CD4-positive, alpha-beta T cell (primary cell): ENCODE data around the gene TRDMT1. TPM values are rescaled to one million over a fixed set of nuclear protein-coding genes. Genes with fewer than 3 reads are reported as not detected.

Experiments
- ATAC-seq: fragments of 200-7000 bp; cut with Tn5 transposase; one replicate; pipeline ENCODE4 v1.10.0; 2022; ENCODE audit warnings: mild to moderate bottlenecking; ENCODE audit not compliant: poor library complexity
- CTCF ChIA-PET: fragments of 350-600 bp; sonication (Branson Sonifier 250); formaldehyde crosslinking; loops from one replicate; lab custom pipeline; 2021; ENCODE audit warnings: antibody characterized with exemption, inconsistent platforms; lab: Charles Lee
- POLR2A ChIA-PET: fragments of 350-600 bp; sonication (Branson Sonifier 250); formaldehyde crosslinking; loops from one replicate; lab custom pipeline; 2021; ENCODE audit warnings: antibody characterized with exemption, inconsistent platforms; lab: Charles Lee
- DNase-seq, 14 experiments: peaks; one replicate each; pipeline ENCODE4 v3.0.0-alpha.2; 2013 to 2020; ENCODE audit warnings: mixed read lengths in 2 of 14
- H3K27ac ChIP-seq, 2 donors: one replicate each; pipeline versions ENCODE4 v1.5.1 to v1.7.0; 2013; ENCODE audit warnings: low read length in 2 of 2, low read depth in 1 of 2, mild to moderate bottlenecking in 1 of 2
- H3K27me3 ChIP-seq, 2 experiments: 1 replicate in 1 of 2; 2 replicates in 1 of 2; pipeline versions ENCODE4 v1.6.1 to v1.7.0; 2013; ENCODE audit warnings: low read length in 2 of 2, control low read depth in 1 of 2, mild to moderate bottlenecking in 1 of 2, moderate library complexity in 1 of 2; ENCODE audit not compliant: insufficient read depth in 2 of 2, control insufficient read depth in 1 of 2
- H3K36me3 ChIP-seq: one replicate; pipeline ENCODE4 v1.6.1; 2013; ENCODE audit warnings: low read length, control low read depth; ENCODE audit not compliant: insufficient read depth
- H3K4me1 ChIP-seq: one replicate; pipeline ENCODE4 v1.6.1; 2013; ENCODE audit warnings: low read length, control low read depth; ENCODE audit not compliant: insufficient read depth
- H3K4me3 ChIP-seq: one replicate; pipeline ENCODE4 v1.5.1; 2013; ENCODE audit warnings: mild to moderate bottlenecking, low read length, moderate library complexity
- H3K9me3 ChIP-seq, 2 experiments: 1 replicate in 1 of 2; 2 replicates in 1 of 2; pipeline versions ENCODE4 v1.6.1 to v1.7.0; 2013; ENCODE audit warnings: low read length in 2 of 2, mild to moderate bottlenecking in 2 of 2, control low read depth in 1 of 2, moderate library complexity in 1 of 2; ENCODE audit not compliant: control insufficient read depth in 1 of 2, insufficient read depth in 1 of 2
- H3K27ac Mint-ChIP-seq: one replicate; pipeline ENCODE4 v1.8.0; 2020; ENCODE audit warnings: mixed read lengths
- H3K27me3 Mint-ChIP-seq: one replicate; pipeline ENCODE4 v1.8.0; 2021; ENCODE audit warnings: mixed read lengths
- H3K36me3 Mint-ChIP-seq: one replicate; pipeline ENCODE4 v1.8.0; 2021; ENCODE audit warnings: low read depth, mixed read lengths
- H3K4me1 Mint-ChIP-seq: one replicate; pipeline ENCODE4 v1.8.0; 2021; ENCODE audit warnings: low read depth, mixed read lengths
- H3K4me3 Mint-ChIP-seq: one replicate; pipeline ENCODE4 v1.8.0; 2020; ENCODE audit warnings: mild to moderate bottlenecking, mixed read lengths
- H3K9me3 Mint-ChIP-seq: one replicate; pipeline ENCODE4 v1.8.0; 2020; ENCODE audit warnings: mixed read lengths
- intact Hi-C, 2 experiments: fragments of 100-400 bp; cut with DNase I in 1 of 2; cut with micrococcal nuclease in 1 of 2; formaldehyde crosslinking; loops; one replicate each; pipeline versions ENCODE4 v1.15.1 to v1.9.0; 2023 to 2025; cut with DNase I, micrococcal nuclease
- polyA plus RNA-seq, 2 donors: library from polyadenylated mRNA; unstranded; fragments of 120-200 nt; gene quantifications; one replicate each; pipeline ENCODE4 v1.2.1, GENCODE V29; 2013
- total RNA-seq, 174 experiments: library from RNA in 2 of 174; stranded (reverse) in 2 of 174; gene quantifications; one replicate each; pipeline ENCODE4 v1.2.3 and lab custom pipeline; 2021 to 2026
- TF ChIP-seq, protein P1 (sequence below): fragments of 200-600 bp; IDR thresholded peaks from one replicate; pipeline ENCODE4 v1.8.0; 2022; ENCODE audit warnings: antibody characterized with exemption, mild to moderate bottlenecking

TRDMT1 gene, protein sequence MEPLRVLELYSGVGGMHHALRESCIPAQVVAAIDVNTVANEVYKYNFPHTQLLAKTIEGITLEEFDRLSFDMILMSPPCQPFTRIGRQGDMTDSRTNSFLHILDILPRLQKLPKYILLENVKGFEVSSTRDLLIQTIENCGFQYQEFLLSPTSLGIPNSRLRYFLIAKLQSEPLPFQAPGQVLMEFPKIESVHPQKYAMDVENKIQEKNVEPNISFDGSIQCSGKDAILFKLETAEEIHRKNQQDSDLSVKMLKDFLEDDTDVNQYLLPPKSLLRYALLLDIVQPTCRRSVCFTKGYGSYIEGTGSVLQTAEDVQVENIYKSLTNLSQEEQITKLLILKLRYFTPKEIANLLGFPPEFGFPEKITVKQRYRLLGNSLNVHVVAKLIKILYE
- total RNA-seq (10 to 100 TPM; 20.3 to 21.3 TPM), total RNA-seq (lab: John Stamatoyannopoulos, UW) (9.1 to 53.9 (median 30.2) reads per million in 172 experiments)
- 7.1 TPM for polyA plus RNA-seq (2013, experiment 1 of 2)
- 9.8 TPM for polyA plus RNA-seq (2013, experiment 2 of 2)

DNA sequence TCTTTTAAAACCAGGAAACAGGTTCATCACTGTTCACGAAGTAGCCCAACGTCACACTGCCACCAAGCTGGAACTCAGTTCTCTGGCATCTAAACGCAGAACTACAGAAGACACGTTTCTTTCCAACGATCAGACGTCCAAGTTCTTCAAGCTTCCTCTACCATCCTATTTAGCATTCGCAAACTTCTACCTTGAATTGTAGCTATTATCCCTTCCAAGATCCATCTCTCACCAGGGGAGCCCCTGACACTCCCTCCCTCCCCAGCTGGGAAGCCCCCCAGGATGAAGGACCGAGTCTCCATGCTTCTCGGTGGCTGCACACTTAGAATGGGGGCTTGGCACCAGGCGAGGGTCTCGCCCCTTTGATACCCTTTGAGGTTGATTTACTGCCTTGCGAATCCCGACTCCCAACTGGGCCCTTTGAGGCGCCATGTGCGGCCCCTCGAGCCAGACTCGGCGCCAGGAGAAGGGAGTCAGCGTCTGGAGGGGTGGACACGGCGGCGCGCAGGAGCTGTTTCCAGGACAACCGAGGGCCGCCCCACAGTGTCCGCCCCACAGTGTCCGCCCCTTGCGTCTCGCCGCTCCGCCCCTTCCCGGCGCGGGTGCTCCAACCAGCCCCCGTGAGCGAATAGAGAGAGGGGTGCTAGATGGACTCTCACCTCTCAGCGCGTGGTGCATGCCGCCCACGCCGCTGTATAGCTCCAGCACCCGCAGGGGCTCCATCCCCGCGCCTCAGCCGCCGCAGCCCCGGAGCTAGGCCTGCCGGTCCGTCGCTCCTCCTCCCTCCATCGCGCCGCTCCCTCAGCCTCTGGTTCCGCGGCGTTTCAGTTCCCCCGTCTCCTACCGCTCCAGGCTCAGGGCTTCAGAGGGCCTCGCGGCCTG lies at the start of gene TRDMT1:
Gene TRDMT1, minus strand, starts transcription at position 761 of the 882 bp plus-strand sequence. Its CDS starts 38 bp downstream, at position 723.
- H3K27ac Mint-ChIP-seq, result peak within 1 kb of the TSS; percentile 96
- Histone ChIP-seq H3K4me1 (peaks cover 21% of the 10 kb centered on the region), H3K27me3 (no peaks in the 10 kb centered on the region), H3K36me3 (no peaks in the 10 kb centered on the region), H3K4me3 (peak within 1 kb of the TSS; percentile 69), H3K9me3 (no peaks in the 10 kb centered on the region), H3K27ac (peak within 1 kb of the TSS; percentile 72 to 89)
- peak; percentile 66 for ATAC-seq
- no peaks in the 10 kb centered on the region for H3K9me3 Mint-ChIP-seq
- no peaks in the 10 kb centered on the region for H3K36me3 Mint-ChIP-seq
- peak; percentile 62 to 89 (median 72) for DNase-seq
- intact Hi-C loops, result loop anchor here (1.0 to 10.0 kb wide), 3 partner anchors 27 to 176 kb away; partner anchors contain the start of gene VIM (in 1 of the 2)
- CTCF ChIA-PET, result interaction anchor here (0.9 to 3.2 kb wide), 6 partner anchors 28 to 198 kb away, joined by 3 to 47 read pairs (median 3); partner anchors contain the start of gene VIM
- H3K27me3 Mint-ChIP-seq, result no peaks in the 10 kb centered on the region
- TF ChIP-seq, protein P1, sequence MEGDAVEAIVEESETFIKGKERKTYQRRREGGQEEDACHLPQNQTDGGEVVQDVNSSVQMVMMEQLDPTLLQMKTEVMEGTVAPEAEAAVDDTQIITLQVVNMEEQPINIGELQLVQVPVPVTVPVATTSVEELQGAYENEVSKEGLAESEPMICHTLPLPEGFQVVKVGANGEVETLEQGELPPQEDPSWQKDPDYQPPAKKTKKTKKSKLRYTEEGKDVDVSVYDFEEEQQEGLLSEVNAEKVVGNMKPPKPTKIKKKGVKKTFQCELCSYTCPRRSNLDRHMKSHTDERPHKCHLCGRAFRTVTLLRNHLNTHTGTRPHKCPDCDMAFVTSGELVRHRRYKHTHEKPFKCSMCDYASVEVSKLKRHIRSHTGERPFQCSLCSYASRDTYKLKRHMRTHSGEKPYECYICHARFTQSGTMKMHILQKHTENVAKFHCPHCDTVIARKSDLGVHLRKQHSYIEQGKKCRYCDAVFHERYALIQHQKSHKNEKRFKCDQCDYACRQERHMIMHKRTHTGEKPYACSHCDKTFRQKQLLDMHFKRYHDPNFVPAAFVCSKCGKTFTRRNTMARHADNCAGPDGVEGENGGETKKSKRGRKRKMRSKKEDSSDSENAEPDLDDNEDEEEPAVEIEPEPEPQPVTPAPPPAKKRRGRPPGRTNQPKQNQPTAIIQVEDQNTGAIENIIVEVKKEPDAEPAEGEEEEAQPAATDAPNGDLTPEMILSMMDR, result peak; percentile 8
- peak within 1 kb of the TSS; percentile 89 for H3K4me3 Mint-ChIP-seq
- POLR2A ChIA-PET, result interaction anchor here (0.5 to 10.5 kb wide), 17 partner anchors 9 to 443 kb away, joined by 3 to 375 read pairs (median 3); partner anchors contain the start of genes RSU1, STAM and VIM
- H3K4me1 Mint-ChIP-seq, result peaks cover 46% of the 10 kb centered on the region

DNA sequence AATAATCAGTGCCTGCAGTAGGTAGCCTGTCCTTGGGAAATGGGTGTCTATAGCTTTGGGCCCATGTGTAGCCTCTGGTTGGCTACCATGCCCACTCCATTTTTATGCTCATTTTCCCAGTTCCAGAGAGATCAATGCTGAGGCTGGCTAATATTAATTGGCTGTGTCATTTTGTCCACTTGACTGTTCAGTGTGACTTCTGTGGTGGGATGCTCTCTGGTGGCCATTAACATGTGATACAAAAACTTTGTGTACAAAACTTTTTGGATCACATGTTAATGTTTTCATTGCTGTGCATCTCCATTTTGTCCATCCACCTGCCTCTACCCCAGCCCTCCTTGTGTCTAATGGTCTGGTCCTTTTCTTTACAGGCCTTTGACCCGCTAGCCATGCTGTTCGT lies 49.3 kb upstream of the TRDMT1 start:
- no peak overlapping the region for H3K4me3 ChIP-seq
- H3K27ac ChIP-seq, result no peak overlapping the region
- H3K9me3 ChIP-seq, result no peaks in the 10 kb centered on the region
- no peaks in the 10 kb centered on the region for H3K9me3 Mint-ChIP-seq
- TF ChIP-seq, protein P1, result no peak
- no peaks in the 10 kb centered on the region for H3K36me3 ChIP-seq
- intact Hi-C loops, result loop anchor here in 1 of 2 experiments (10.0 kb wide), 1 partner anchor 1376 kb away; no protein-coding TSS in a partner anchor
- H3K36me3 Mint-ChIP-seq, result no peaks in the 10 kb centered on the region
- H3K27me3 Mint-ChIP-seq, result no peaks in the 10 kb centered on the region
- no peaks in the 10 kb centered on the region for H3K4me1 Mint-ChIP-seq
- H3K27me3 ChIP-seq, result no peaks in the 10 kb centered on the region
- CTCF ChIA-PET, result interaction anchor here (1.0 kb wide), 1 partner anchor 50 kb away, joined by 3 read pairs; no protein-coding TSS in a partner anchor
- DNase-seq (no peak), ATAC-seq (no peak)
- no peak overlapping the region for H3K27ac Mint-ChIP-seq
- H3K4me1 ChIP-seq, result no peaks in the 10 kb centered on the region
- POLR2A ChIA-PET, result no interaction called here
- H3K4me3 Mint-ChIP-seq, result no peak overlapping the region

DNA sequence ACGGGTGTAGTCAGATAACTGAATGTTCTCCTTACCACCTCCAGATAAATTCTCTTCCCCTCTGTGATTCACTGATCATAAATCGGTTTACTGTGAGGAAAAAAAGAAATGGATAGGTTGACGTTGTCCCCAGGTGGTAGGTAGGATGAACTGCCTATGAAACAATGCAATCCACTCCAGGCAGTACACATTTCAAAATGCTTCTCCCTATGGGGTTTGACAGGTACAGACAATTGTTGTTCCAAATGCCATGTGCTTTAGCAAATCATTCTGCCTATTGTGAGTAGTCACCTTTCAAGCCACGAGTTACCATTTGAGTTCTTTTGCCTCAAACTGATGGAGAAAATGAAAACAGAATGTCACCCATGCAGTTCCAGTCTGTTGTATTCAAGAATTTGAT lies 48.3 kb upstream of the TRDMT1 start:
- no peaks in the 10 kb centered on the region for H3K9me3 ChIP-seq
- H3K27ac ChIP-seq, result no peak overlapping the region
- H3K27me3 ChIP-seq, result no peaks in the 10 kb centered on the region
- CTCF ChIA-PET, result no interaction called here
- H3K4me1 Mint-ChIP-seq, result no peaks in the 10 kb centered on the region
- TF ChIP-seq, protein P1, result peak; percentile 48
- intact Hi-C loops, result loop anchor here (2.0 to 10.0 kb wide), 2 partner anchors 407 to 1375 kb away; no protein-coding TSS in a partner anchor
- H3K4me1 ChIP-seq, result no peaks in the 10 kb centered on the region
- H3K27me3 Mint-ChIP-seq, result no peaks in the 10 kb centered on the region
- H3K36me3 Mint-ChIP-seq, result no peaks in the 10 kb centered on the region
- no peaks in the 10 kb centered on the region for H3K9me3 Mint-ChIP-seq
- POLR2A ChIA-PET, result no interaction called here
- no peaks in the 10 kb centered on the region for H3K36me3 ChIP-seq
- peak in 2 of 14 experiments; percentile 51 to 55 for DNase-seq
- ATAC-seq, result peak; percentile 65
- no peak overlapping the region for H3K27ac Mint-ChIP-seq
- no peak overlapping the region for H3K4me3 Mint-ChIP-seq
- H3K4me3 ChIP-seq, result no peak overlapping the region
